ENCODE results near the gene SMTN.

Gene SMTN

DNA sequence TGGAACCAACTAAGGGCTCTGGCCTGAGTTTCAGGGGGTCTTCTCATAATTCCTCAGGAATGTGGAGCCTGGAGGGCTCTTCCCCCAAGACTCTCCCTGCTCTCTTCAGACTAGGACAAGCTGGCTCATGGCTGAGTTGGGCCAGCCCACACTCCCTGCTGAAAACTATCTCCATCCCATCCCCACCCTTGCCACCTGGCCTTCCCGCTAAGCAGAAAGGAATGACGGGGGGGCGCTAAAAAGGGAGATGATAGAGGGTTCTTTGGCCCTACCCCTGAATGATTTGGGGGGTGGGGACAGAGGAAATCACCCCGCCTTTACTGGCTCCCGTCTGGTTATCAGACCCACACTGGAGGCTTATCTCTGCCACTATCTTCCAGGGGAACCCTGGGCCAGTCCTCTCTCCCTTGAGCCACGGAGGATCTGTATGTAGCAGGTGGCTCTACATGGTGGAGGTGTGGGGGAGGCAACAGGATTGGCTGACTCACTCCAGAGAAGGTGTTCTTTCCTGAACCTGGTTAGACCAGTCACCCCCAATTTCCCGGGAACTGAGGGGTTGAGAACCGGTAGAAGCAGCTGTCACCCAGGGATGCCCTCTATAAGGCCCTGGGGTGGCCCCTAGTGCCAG is 5.7 kb downstream of the SMTN start:
- peaks cover 3% of the 10 kb centered on the region for H3K4me1 ChIP-seq

GRCh38 chr22:31087744-31088215 is 6.7 kb downstream of the SMTN start:
- no peak overlapping the region for H3K27ac ChIP-seq
- peaks cover 3% of the 10 kb centered on the region for H3K4me1 ChIP-seq

More for the DNA sequence above, 5.7 kb downstream of the SMTN start:
- Histone ChIP-seq H3K9me3 (ENCODE audit: control insufficient read depth, low read length) (no peaks in the 10 kb centered on the region), H3K27ac (no peak overlapping the region), H3K36me3 (ENCODE audit: control insufficient read depth, insufficient read depth, low read length) (no peaks in the 10 kb centered on the region), H2AFZ (no peak overlapping the region), H3K79me2 (no peaks in the 10 kb centered on the region), H3K4me3 (ENCODE audit: low read depth, low read length) (no peak overlapping the region), H3K4me2 (ENCODE audit: low read length) (no peak overlapping the region), H3K9ac (no peak overlapping the region), H3K27me3 (ENCODE audit: control insufficient read depth, insufficient read depth, low read length) (no peaks in the 10 kb centered on the region)
- TF ChIP-seq, protein P1, sequence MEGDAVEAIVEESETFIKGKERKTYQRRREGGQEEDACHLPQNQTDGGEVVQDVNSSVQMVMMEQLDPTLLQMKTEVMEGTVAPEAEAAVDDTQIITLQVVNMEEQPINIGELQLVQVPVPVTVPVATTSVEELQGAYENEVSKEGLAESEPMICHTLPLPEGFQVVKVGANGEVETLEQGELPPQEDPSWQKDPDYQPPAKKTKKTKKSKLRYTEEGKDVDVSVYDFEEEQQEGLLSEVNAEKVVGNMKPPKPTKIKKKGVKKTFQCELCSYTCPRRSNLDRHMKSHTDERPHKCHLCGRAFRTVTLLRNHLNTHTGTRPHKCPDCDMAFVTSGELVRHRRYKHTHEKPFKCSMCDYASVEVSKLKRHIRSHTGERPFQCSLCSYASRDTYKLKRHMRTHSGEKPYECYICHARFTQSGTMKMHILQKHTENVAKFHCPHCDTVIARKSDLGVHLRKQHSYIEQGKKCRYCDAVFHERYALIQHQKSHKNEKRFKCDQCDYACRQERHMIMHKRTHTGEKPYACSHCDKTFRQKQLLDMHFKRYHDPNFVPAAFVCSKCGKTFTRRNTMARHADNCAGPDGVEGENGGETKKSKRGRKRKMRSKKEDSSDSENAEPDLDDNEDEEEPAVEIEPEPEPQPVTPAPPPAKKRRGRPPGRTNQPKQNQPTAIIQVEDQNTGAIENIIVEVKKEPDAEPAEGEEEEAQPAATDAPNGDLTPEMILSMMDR (IDR thresholded peaks at IDR 0.05), result no peak

DNA sequence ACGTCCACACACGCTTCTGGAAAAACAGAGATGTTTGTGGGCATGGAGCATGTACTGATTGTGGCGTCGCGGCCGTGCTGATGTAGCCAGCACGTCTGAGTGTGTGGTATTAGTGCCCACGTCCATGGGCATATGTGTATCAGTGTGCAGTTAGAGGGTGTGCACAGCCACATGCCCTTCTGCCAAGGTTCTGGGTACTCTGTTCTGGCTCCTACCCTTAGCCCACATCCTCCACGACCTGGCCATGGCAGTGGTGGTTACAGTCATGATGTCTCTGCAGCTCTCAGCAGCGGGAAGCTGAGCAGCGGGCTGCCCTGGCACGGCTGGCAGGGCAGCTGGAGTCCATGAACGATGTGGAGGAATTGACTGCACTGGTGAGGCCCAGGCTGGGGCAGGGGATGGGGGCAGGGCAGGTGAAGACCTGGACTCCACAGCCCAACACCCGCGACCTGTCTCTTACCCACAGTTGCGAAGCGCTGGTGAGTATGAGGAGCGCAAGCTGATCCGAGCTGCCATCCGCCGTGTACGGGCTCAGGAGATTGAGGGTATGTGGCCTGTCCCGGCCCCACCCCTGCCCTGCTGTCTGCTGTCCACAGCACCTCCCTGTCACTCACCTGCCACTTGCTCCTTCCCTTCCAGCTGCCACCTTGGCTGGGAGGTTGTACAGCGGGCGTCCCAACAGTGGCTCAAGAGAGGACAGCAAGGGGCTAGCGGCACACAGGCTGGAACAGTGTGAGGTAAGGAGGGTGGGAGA is 7.3 kb downstream of the SMTN start:
- no peaks in the 10 kb centered on the region for H3K36me3 ChIP-seq (ENCODE audit: control insufficient read depth, insufficient read depth, low read length)
- H3K27ac ChIP-seq, result no peak overlapping the region
- H3K4me3 ChIP-seq (ENCODE audit: low read depth, low read length), result no peak overlapping the region

More at GRCh38 chr22:31087744-31088215, 6.7 kb downstream of the SMTN start:
- H3K9me3 ChIP-seq (ENCODE audit: control insufficient read depth, low read length), result no peaks in the 10 kb centered on the region
- no peak overlapping the region for H2AFZ ChIP-seq
- no peak overlapping the region for H3K4me3 ChIP-seq (ENCODE audit: low read depth, low read length)
- H3K36me3 ChIP-seq (ENCODE audit: control insufficient read depth, insufficient read depth, low read length), result no peaks in the 10 kb centered on the region
- H3K4me2 ChIP-seq (ENCODE audit: low read length), result no peak overlapping the region
- H3K27me3 ChIP-seq (ENCODE audit: control insufficient read depth, insufficient read depth, low read length), result no peaks in the 10 kb centered on the region
- TF ChIP-seq, protein P1 (IDR thresholded peaks at IDR 0.05), result no peak
- H3K9ac ChIP-seq, result no peak overlapping the region
- no peaks in the 10 kb centered on the region for H3K79me2 ChIP-seq

DNA sequence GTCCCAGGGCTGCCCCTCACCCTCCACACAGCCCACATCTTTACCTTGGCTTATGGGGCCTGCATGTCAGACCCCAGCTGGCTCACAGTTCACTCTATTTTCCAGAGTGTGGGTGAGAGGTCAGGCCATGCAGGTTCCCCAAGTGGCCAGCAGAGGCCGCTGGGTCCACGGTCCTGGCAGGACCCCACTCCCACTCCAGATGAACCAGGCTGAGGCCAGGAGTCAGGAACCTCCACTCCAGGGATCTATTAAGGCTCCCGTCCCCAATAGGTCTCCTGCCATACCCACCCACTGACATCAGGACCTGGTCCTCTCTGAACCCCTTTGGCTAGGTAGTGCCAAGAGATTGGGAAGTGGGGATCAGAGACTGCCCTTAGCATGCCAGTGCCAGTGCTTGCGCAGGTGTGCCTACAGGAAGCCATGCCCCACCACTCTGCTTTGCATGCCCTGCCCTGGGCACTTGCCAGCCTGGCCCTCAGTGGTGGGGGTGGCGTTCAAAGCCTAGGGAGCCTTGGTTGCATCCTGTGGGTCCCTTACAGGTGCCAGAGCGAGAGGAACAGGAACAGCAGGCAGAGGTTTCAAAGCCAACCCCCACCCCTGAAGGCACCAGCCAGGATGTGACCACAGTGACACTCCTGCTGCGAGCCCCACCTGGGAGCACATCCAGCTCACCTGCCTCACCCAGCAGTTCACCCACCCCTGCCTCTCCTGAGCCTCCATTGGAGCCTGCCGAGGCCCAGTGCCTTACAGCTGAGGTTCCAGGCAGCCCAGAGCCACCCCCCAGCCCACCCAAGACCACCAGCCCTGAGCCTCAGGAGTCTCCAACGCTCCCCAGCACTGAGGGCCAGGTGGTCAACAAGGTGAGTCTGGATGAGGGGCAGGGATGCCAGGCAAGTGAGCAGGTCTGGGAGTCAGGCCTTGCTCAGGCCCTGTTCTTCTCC is 8.3 kb downstream of the SMTN start:
- H3K36me3 ChIP-seq (ENCODE audit: control insufficient read depth, insufficient read depth, low read length), result no peaks in the 10 kb centered on the region
- H3K9me3 ChIP-seq (ENCODE audit: control insufficient read depth, low read length), result no peaks in the 10 kb centered on the region
- no peaks in the 10 kb centered on the region for H3K4me1 ChIP-seq
- H3K79me2 ChIP-seq, result no peaks in the 10 kb centered on the region
- TF ChIP-seq, protein P1 (IDR thresholded peaks at IDR 0.05), result peak; percentile 74
- no peak overlapping the region for H3K9ac ChIP-seq
- no peak overlapping the region for H3K4me3 ChIP-seq (ENCODE audit: low read depth, low read length)
- no peak overlapping the region for H3K4me2 ChIP-seq (ENCODE audit: low read length)
- no peaks in the 10 kb centered on the region for H3K27me3 ChIP-seq (ENCODE audit: control insufficient read depth, insufficient read depth, low read length)
- no peak overlapping the region for H3K27ac ChIP-seq
- H2AFZ ChIP-seq, result no peak overlapping the region

More for the DNA sequence above, 7.3 kb downstream of the SMTN start:
- H3K4me1 ChIP-seq, result peaks cover 3% of the 10 kb centered on the region
- H3K27me3 ChIP-seq (ENCODE audit: control insufficient read depth, insufficient read depth, low read length), result no peaks in the 10 kb centered on the region
- TF ChIP-seq, protein P1 (IDR thresholded peaks at IDR 0.05), result no peak
- no peaks in the 10 kb centered on the region for H3K79me2 ChIP-seq
- no peak overlapping the region for H3K9ac ChIP-seq
- H2AFZ ChIP-seq, result no peak overlapping the region
- no peak overlapping the region for H3K4me2 ChIP-seq (ENCODE audit: low read length)
- H3K9me3 ChIP-seq (ENCODE audit: control insufficient read depth, low read length), result no peaks in the 10 kb centered on the region
